HL-60 (cell line): ENCODE results near the gene IGF2BP3.

ENCODE experiments used
- DNase-seq, 2 experiments: peaks; one replicate each; pipeline ENCODE4 v3.0.0-alpha.2; 2010 to 2020; ENCODE audit warnings: low read depth in 1 of 2, low spot score in 1 of 2
- H3K27ac ChIP-seq: fragments of 250-450 bp; sonication (Bioruptor Pico); replicated peaks from 2 replicates; pipeline ENCODE4 v1.5.1; 2020; ENCODE audit warnings: mild to moderate bottlenecking, moderate library complexity
- H3K27me3 ChIP-seq: fragments of 250-450 bp; sonication (Bioruptor Pico); 2 replicates; pipeline ENCODE4 v1.5.1; 2021; ENCODE audit warnings: mild to moderate bottlenecking, moderate library complexity; ENCODE audit not compliant: insufficient read depth, poor library complexity, severe bottlenecking
- H3K4me3 ChIP-seq: replicated peaks from 2 replicates; pipeline ENCODE4 v1.5.1; 2011; ENCODE audit warnings: mild to moderate bottlenecking, control low read depth, low read length; ENCODE audit not compliant: insufficient read depth
- CTCF ChIP-seq: IDR thresholded peaks from one replicate; pipeline ENCODE4 v1.5.1; 2011; ENCODE audit warnings: low read length, control low read depth, inconsistent platforms; ENCODE audit not compliant: insufficient read depth
- GABPA ChIP-seq: IDR thresholded peaks from 2 replicates; pipeline ENCODE4 v1.6.1; 2012; ENCODE audit warnings: low read depth
- POLR2AphosphoS5 ChIP-seq: IDR thresholded peaks from 2 replicates; pipeline ENCODE4 v1.6.1; 2012; ENCODE audit warnings: low read depth
- REST ChIP-seq: IDR thresholded peaks from 2 replicates; pipeline ENCODE4 v1.6.1; 2012; ENCODE audit warnings: low read depth; ENCODE audit not compliant: insufficient replicate concordance
- SPI1 ChIP-seq: IDR thresholded peaks from 2 replicates; pipeline ENCODE4 v1.6.1; 2012; ENCODE audit warnings: low read depth, mild to moderate bottlenecking, borderline replicate concordance

The IGF2BP3 gene

GRCh38 chr7:23462846-23463245 is 7.4 kb downstream of the IGF2BP3 start:
- peak in 1 of 2 experiments; percentile 30 for DNase-seq
- H3K27ac ChIP-seq = no peak overlapping the region
- TF ChIP-seq POLR2AphosphoS5 = no peak
- TF ChIP-seq CTCF = no peak
- TF ChIP-seq GABPA = no peak
- no peak for TF ChIP-seq SPI1
- TF ChIP-seq REST = no peak
- H3K4me3 ChIP-seq = no peak overlapping the region
- H3K27me3 ChIP-seq = no peaks in the 10 kb centered on the region

GRCh38 chr7:23458044-23458443 is 12.2 kb downstream of the IGF2BP3 start:
- Histone ChIP-seq H3K27ac (no peak overlapping the region), H3K4me3 (no peak overlapping the region), H3K27me3 (no peaks in the 10 kb centered on the region)
- TF ChIP-seq SPI1 (no peak), REST (no peak), POLR2AphosphoS5 (no peak), GABPA (no peak), CTCF (no peak)
- no peak for DNase-seq

DNA sequence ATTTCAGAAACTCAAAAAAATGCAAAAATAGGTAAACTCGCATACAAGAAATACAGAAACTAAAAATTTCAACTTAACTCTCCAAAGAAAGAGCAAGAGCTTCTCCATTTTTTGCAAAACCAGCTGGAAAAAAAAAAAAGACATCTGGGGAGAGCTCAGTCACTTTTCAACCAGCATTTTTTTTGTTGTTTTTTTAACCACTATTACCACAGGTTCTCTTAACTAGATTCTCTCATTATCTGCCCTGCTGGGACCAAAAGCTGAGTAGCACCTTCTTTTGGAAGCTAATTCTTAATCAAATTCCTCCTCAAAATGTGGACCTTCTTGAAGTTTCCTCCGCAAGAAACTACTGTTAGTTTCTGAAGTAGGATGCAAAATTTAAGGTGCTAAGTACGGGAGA is 14.2 kb downstream of the IGF2BP3 start:
- peak overlapping the region; percentile 14; the same call in 1 of the 2 replicates for H3K27ac ChIP-seq
- H3K27me3 ChIP-seq = no peaks in the 10 kb centered on the region
- no peak for TF ChIP-seq GABPA
- no peak for TF ChIP-seq REST
- no peak for TF ChIP-seq CTCF
- TF ChIP-seq POLR2AphosphoS5 = no peak
- no peak for TF ChIP-seq SPI1
- no peak overlapping the region for H3K4me3 ChIP-seq
- DNase-seq = no peak
